SK-N-MC (cell line): ENCODE data around the gene TEX53.

Experiments
- DNase-seq: peaks from one replicate; pipeline ENCODE4 v3.0.0-alpha.2; 2011; ENCODE audit warnings: low read depth, low spot score
- H3K27ac ChIP-seq: fragments of 200-600 bp; sonication (generic); 2 replicates; pipeline ENCODE4 v1.5.1; 2016; ENCODE audit warnings: mixed run types
- H3K36me3 ChIP-seq: fragments of 200-600 bp; sonication (generic); 2 replicates; pipeline ENCODE4 v1.6.1; 2017; ENCODE audit warnings: antibody characterized with exemption, low read length, mixed read lengths; ENCODE audit not compliant: insufficient read depth
- H3K4me3 ChIP-seq: fragments of 200-600 bp; sonication (generic); 2 replicates; pipeline ENCODE4 v1.5.1; 2016
- H3K9ac ChIP-seq: fragments of 200-600 bp; sonication (generic); 2 replicates; pipeline ENCODE4 v1.8.0; 2017; ENCODE audit warnings: mixed run types, mixed read lengths; ENCODE audit not compliant: insufficient read length
- H3K9me3 ChIP-seq: fragments of 200-600 bp; sonication (generic); 2 replicates; pipeline ENCODE4 v1.6.1; 2017; ENCODE audit warnings: low read depth, mild to moderate bottlenecking, antibody characterized with exemption, low read length, moderate library complexity, mixed read lengths
- EZH2 ChIP-seq: fragments of 200-600 bp; sonication (generic); IDR thresholded peaks from one replicate; pipeline ENCODE4 v1.6.1; 2017; ENCODE audit warnings: antibody characterized with exemption
- FOXP2 ChIP-seq: optimal IDR thresholded peaks from 2 replicates; pipeline ENCODE3; 2011; ENCODE audit warnings: mild to moderate bottlenecking, moderate library complexity; ENCODE audit not compliant: insufficient read depth; ENCODE audit errors: extremely low read length, control extremely low read depth
- POLR2AphosphoS5 ChIP-seq: IDR thresholded peaks from 2 replicates; pipeline ENCODE4 v1.6.1; 2012; ENCODE audit warnings: mild to moderate bottlenecking, low read depth, low read length, borderline replicate concordance

TEX53 gene

DNA sequence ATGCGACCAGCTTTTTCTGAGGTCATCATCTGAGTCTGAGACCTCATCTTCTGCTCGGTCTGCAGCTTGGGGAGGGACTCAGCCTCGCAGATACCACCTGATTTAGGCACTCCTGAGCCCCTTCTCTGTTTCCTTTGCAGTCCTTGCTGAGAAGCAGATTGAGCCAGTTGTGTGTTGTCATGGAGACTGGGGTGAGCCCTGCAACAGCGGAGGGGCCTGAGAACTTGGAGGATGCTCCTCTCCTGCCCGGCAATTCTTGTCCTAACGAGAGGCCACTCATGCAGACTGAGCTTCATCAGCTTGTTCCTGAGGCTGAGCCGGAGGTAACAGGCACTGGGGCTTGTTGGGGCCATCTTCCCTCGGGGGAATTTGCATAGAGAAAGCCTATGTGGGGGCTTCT lies 19.2 kb downstream of the TEX53 start:
- no peak overlapping the region for H3K9ac ChIP-seq

DNA sequence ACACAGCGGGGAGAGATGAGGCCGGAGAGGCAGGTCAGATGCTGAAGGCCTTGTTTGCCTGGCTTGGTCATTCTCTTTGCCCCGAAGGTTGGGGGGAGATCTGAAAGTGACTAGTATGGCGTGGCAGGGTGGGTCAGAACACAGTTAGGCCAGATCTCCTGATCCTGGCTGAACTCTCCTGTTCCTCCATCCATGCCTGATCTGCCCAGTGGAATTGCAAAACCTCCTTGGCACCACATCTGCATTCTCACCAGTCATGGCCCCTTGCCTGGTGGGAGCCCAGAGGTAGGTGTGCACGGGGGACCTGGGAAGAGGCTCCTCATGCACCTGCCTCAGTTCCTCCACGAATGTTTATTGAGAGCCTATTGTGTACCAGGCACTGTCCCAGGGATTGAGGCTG lies 23.2 kb downstream of the TEX53 start:
- no peak for DNase-seq
- H3K4me3 ChIP-seq: no peak overlapping the region
- TF ChIP-seq FOXP2: no peak
- TF ChIP-seq EZH2: no peak
- H3K9ac ChIP-seq: no peak overlapping the region
- peaks cover 69% of the 10 kb centered on the region for H3K36me3 ChIP-seq
- no peak overlapping the region for H3K27ac ChIP-seq
- H3K9me3 ChIP-seq: no peaks in the 10 kb centered on the region

More for the DNA sequence above, 19.2 kb downstream of the TEX53 start:
- peaks cover 63% of the 10 kb centered on the region for H3K36me3 ChIP-seq
- no peak overlapping the region for H3K27ac ChIP-seq
- no peak for TF ChIP-seq POLR2AphosphoS5
- H3K9me3 ChIP-seq: no peaks in the 10 kb centered on the region
- DNase-seq: no peak
- H3K4me3 ChIP-seq: no peak overlapping the region

DNA sequence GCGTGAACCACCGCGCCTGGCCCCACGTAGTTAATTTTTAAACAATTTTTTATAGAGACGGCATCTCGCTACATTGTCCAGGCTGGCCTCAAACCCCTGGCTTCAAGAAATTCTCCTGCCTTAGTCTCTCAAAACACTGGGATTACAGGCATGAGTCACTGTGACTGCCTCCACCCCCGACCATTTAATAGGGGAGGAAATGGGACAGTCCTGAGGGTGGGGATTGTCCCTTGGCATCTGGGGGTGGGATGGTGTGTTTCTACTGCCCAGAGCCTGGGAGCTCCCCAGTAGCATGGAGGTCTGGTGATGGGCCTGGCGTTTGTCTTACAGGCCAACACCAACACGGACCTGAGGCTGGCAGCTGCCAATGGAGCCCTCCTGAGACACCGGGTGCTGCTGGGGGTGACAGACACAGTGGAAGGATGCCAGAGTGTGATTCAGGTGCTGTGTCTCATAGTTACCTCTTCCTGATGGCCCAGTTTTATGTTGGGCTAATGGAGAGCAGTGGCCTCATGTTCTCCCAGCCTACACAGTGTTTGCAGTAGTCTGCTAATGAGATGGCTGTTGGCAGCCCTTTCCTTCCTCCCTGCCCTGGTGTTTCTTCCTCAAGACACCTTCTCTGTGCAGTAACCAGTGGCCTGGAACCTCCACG lies 24.0 kb downstream of the TEX53 start:
- Histone ChIP-seq H3K36me3 (peaks cover 69% of the 10 kb centered on the region), H3K9ac (no peak overlapping the region)

DNA sequence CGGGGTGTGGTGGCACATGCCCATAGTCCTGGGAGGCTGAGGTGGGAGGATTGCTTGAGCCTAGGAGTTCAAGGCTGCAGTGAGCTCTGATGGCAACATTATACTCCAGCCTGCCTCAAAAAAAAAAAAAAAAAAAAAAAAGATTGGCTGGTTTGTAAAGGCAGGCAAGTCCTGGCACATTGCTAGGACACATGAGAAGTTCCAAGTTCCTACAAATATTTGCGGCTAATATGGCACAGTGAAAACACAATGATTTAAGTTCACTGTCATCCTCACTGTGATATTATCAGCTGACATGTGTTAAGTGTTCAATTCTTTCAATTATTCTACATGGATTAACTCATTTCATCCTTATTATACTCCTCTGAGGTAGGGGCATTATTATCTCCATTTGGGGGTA lies 26.4 kb downstream of the TEX53 start:
- Histone ChIP-seq H3K27ac (no peak overlapping the region), H3K9me3 (no peaks in the 10 kb centered on the region), H3K4me3 (no peak overlapping the region), H3K9ac (no peak overlapping the region), H3K36me3 (peaks cover 79% of the 10 kb centered on the region)
- DNase-seq: no peak
- no peak for TF ChIP-seq POLR2AphosphoS5
- TF ChIP-seq FOXP2: no peak
- TF ChIP-seq EZH2: no peak

More for the DNA sequence above, 24.0 kb downstream of the TEX53 start:
- H3K4me3 ChIP-seq: no peak overlapping the region
- no peak overlapping the region for H3K27ac ChIP-seq
- H3K9me3 ChIP-seq: no peaks in the 10 kb centered on the region
- TF ChIP-seq EZH2 (no peak), POLR2AphosphoS5 (no peak), FOXP2 (no peak)
- no peak for DNase-seq

DNA sequence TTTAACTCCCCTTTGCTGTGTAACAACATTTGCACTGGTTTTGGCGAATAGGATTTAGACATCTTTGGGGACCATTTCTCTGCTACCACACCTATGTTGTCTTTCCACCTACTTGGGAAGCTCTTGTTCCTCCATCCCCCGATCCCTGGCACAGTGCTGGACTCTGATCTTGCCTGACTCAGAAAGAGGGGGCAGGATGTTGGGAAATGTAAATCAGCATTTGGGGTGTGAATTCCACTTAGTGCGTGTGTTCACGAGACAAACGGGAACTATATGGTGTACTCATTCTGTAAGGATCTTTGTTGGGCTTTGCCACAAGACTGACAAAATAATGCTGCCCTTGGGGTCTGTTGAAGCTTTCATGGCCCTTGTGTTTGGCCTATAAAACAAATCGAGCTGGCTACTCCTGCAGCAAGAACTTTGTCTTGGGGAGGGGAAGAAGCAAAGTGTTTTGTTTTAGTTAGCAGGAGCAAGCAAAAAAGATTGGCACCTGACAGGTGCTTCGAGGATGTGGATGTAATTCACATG lies 28.0 kb downstream of the TEX53 start:
- Histone ChIP-seq H3K9me3 (no peaks in the 10 kb centered on the region), H3K4me3 (no peak overlapping the region), H3K27ac (no peak overlapping the region), H3K9ac (no peak overlapping the region), H3K36me3 (peaks cover 81% of the 10 kb centered on the region)
- TF ChIP-seq FOXP2 (no peak), EZH2 (no peak), POLR2AphosphoS5 (no peak)
- no peak for DNase-seq

DNA sequence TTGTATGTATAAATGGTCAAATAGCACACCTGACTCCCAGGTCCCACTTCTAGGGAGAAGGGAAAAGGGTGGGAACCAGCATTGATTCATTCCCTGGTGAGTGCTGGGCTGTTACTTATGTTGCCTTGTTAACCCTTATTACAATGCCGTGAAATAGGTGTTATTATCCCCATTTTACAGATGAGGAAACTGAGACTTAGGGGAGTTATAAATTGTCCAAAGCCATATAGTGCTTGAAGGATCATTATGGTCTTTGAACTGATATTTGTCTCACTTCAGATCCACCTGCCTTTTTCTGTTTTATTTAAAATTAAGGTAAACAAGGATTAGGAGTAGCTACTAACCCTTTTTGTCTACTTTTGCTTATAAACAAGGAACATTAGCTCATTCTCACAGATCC lies 30.1 kb downstream of the TEX53 start:
- DNase-seq: no peak
- TF ChIP-seq EZH2 (no peak), POLR2AphosphoS5 (no peak), FOXP2 (no peak)
- Histone ChIP-seq H3K27ac (no peak overlapping the region), H3K36me3 (peaks cover 77% of the 10 kb centered on the region), H3K9me3 (no peaks in the 10 kb centered on the region), H3K9ac (no peak overlapping the region), H3K4me3 (no peak overlapping the region)

DNA sequence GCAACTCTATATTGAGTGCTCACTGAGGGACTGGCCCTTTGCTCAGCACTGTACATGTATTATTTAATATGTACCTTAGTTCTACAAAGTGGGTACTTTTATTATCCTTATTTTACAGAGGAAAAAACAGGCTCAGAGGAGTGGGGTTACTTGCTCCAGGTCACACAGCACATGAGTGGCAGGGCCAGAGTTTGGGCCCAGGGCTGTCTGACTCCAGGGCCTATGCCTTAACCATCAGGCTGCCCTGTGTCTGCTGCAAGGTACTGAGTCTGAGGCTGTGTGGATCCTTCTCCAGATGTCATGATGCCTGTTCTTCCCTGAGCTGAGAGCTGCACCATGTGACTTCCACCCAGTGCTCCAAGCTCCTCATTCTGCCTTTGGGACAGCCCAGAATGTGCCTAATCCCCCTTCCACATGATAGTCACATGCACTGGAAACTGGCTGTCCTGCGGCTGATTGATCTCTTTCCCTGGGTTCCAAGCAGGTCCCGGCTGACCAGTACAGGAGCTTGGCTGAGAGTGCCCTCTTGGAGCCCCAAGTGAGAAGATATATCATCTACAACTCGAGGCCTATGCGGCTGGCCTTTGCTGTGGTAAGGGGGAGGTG lies 31.1 kb downstream of the TEX53 start:
- peaks cover 76% of the 10 kb centered on the region for H3K36me3 ChIP-seq

DNA sequence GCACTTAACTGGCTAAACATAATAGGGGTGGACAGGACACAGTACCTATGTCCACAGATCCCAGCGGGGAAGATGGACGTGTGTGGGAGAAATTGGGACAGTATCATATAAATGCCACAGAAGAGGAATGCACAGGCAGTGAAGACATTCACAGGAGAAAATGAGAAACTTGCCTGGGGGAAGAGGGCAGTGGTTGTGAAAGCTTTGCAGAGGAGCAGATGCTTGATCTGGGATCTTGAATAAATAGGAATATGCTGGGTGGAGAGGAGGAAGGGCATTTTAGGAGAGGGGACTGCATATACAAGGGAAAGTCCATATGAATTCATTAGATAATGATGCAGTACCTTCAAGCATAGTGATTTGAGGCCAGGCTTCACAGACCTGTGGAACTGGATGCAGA lies 32.9 kb downstream of the TEX53 start:
- no peak for DNase-seq
- Histone ChIP-seq H3K4me3 (no peak overlapping the region), H3K9ac (no peak overlapping the region), H3K36me3 (peaks cover 66% of the 10 kb centered on the region), H3K27ac (no peak overlapping the region), H3K9me3 (no peaks in the 10 kb centered on the region)
- no peak for TF ChIP-seq EZH2
- no peak for TF ChIP-seq FOXP2
- no peak for TF ChIP-seq POLR2AphosphoS5

More for the DNA sequence above, 31.1 kb downstream of the TEX53 start:
- no peak overlapping the region for H3K4me3 ChIP-seq
- TF ChIP-seq EZH2 (no peak), FOXP2 (no peak), POLR2AphosphoS5 (no peak)
- no peak for DNase-seq
- H3K9me3 ChIP-seq: no peaks in the 10 kb centered on the region
- H3K9ac ChIP-seq: no peak overlapping the region
- no peak overlapping the region for H3K27ac ChIP-seq
